Hematopoietic multipotent progenitor cell treated with erythropoietin and hydrocortisone succinate and interleukin-3 and kit ligand, for 4 days (in vitro differentiated cells): ENCODE measurements around the gene ERVH48-1.
"Not testable (repeated sequence)": the region's sequence is repeated elsewhere in the genome, so short reads cannot be mapped to it uniquely, and the experiment has no call there.

Experiments used
- DNase-seq: peaks from one replicate; pipeline ENCODE4 v3.0.0-alpha.2; 2015

The ERVH48-1 gene

GRCh38 chr21:42925114-42925926, at the start of gene ERVH48-1:
TSS of gene ERVH48-1 (minus strand) at chr21:42925630. CDS start at chr21:42919006, 6,624 bp downstream.
- peak; percentile 42 for DNase-seq

- peak; percentile 100 for DNase-seq
Measured at GRCh38 chr21:42973991-42974831, 48.8 kb upstream of the ERVH48-1 start, which contains the start of gene PKNOX1. TSS of gene PKNOX1 (plus strand) at chr21:42974562. CDS start at chr21:43004382, 29,820 bp downstream.

GRCh38 chr21:42973309-42973990, 48.0 kb upstream of the ERVH48-1 start:
- DNase-seq: no peak

- no peak for DNase-seq
Measured at GRCh38 chr21:42971897-42972275, 46.5 kb upstream of the ERVH48-1 start.

GRCh38 chr21:42970946-42971653, 45.7 kb upstream of the ERVH48-1 start:
- DNase-seq: no peak

GRCh38 chr21:42969193-42969600, 43.8 kb upstream of the ERVH48-1 start:
- DNase-seq: no peak

GRCh38 chr21:42967616-42968015, 42.2 kb upstream of the ERVH48-1 start:
- not testable (repeated sequence) for DNase-seq

GRCh38 chr21:42965211-42965560, 39.8 kb upstream of the ERVH48-1 start:
- DNase-seq: no peak

GRCh38 chr21:42964546-42965210, 39.2 kb upstream of the ERVH48-1 start:
- no peak for DNase-seq

GRCh38 chr21:42964086-42964485, 38.7 kb upstream of the ERVH48-1 start:
- DNase-seq: no peak

- no peak for DNase-seq
Measured at GRCh38 chr21:42962380-42963007, 37.1 kb upstream of the ERVH48-1 start.

GRCh38 chr21:42959728-42960127, 34.3 kb upstream of the ERVH48-1 start:
- no peak for DNase-seq

GRCh38 chr21:42958122-42958521, 32.7 kb upstream of the ERVH48-1 start:
- DNase-seq: not testable (repeated sequence)

- no peak for DNase-seq
Measured at GRCh38 chr21:42956824-42957630, 31.6 kb upstream of the ERVH48-1 start.

GRCh38 chr21:42951193-42951592, 25.8 kb upstream of the ERVH48-1 start:
- not testable (repeated sequence) for DNase-seq

- DNase-seq: not testable (repeated sequence)
Measured at GRCh38 chr21:42949094-42949755, 23.8 kb upstream of the ERVH48-1 start.

GRCh38 chr21:42942244-42942643, 16.8 kb upstream of the ERVH48-1 start:
- no peak for DNase-seq

- no peak for DNase-seq
Measured at GRCh38 chr21:42941696-42942085, 16.3 kb upstream of the ERVH48-1 start.

- DNase-seq: peak; percentile 30
Measured at GRCh38 chr21:42939582-42940413, 14.4 kb upstream of the ERVH48-1 start.
